WTC11 (cell line): ENCODE results near the gene CAPNS1. TPM values are rescaled to one million over a fixed set of nuclear protein-coding genes. Genes with fewer than 3 reads are reported as not detected.
A peak's percentile ranks its signal among the peaks of the same experiment; 100 is the strongest.

Experiments
- ATAC-seq: fragments of 200-7000 bp; cut with Tn5 transposase; 2 replicates; pipeline ENCODE4 v1.10.0; 2021; ENCODE audit warnings: mild to moderate bottlenecking, moderate library complexity
- CTCF ChIA-PET: fragments of 300-600 bp; sonication (Branson Sonifier 250); formaldehyde crosslinking; loops from one replicate; lab custom pipeline; 2021; ENCODE audit warnings: antibody characterized with exemption; lab: Charles Lee
- POLR2A ChIA-PET: fragments of 350-600 bp; sonication (Branson Sonifier 250); formaldehyde crosslinking; loops from one replicate; lab custom pipeline; 2021; ENCODE audit warnings: antibody characterized with exemption; lab: Charles Lee
- DNase-seq: peaks from one replicate; pipeline ENCODE4 v3.0.0; 2021; ENCODE audit warnings: low spot score
- H3K27ac Mint-ChIP-seq: 2 replicates; pipeline ENCODE4 v1.8.0; 2021; ENCODE audit warnings: mixed read lengths
- H3K27me3 Mint-ChIP-seq: 2 replicates; pipeline ENCODE4 v1.8.0; 2021; ENCODE audit warnings: low read depth, mild to moderate bottlenecking, moderate library complexity, mixed read lengths
- H3K36me3 Mint-ChIP-seq: 2 replicates; pipeline ENCODE4 v1.8.0; 2021; ENCODE audit warnings: mixed read lengths
- H3K4me1 Mint-ChIP-seq: 2 replicates; pipeline ENCODE4 v1.8.0; 2022; ENCODE audit warnings: mixed read lengths
- H3K4me3 Mint-ChIP-seq: 2 replicates; pipeline ENCODE4 v1.8.0; 2021; ENCODE audit warnings: mild to moderate bottlenecking, moderate library complexity, mixed read lengths
- H3K9me3 Mint-ChIP-seq: 2 replicates; pipeline ENCODE4 v1.8.0; 2021; ENCODE audit warnings: mixed read lengths
- ETV6 ChIP-seq: sonication (generic); formaldehyde crosslinking; IDR thresholded peaks from 2 replicates; pipeline ENCODE4 v1.8.1; 2022; ENCODE audit warnings: mild to moderate bottlenecking, missing genetic modification reagents
- GRHL2 ChIP-seq: fragments of 250-450 bp; sonication (Bioruptor Pico); IDR thresholded peaks from 2 replicates; pipeline ENCODE4 v1.8.0; 2022; ENCODE audit warnings: mild to moderate bottlenecking, moderate library complexity; ENCODE audit not compliant: insufficient replicate concordance, severe bottlenecking
- GTF2I ChIP-seq: fragments of 250-450 bp; sonication (Bioruptor Pico); conservative IDR thresholded peaks from 2 replicates; pipeline ENCODE4 v1.4.0; 2021; ENCODE audit warnings: mild to moderate bottlenecking
- NR3C1 ChIP-seq: sonication (generic); formaldehyde crosslinking; conservative IDR thresholded peaks from 2 replicates; pipeline ENCODE4 v1.8.1; 2023; ENCODE audit warnings: low read depth, mild to moderate bottlenecking, missing genetic modification reagents
- OVOL2 ChIP-seq: fragments of 250-450 bp; sonication (Bioruptor Pico); IDR thresholded peaks from 2 replicates; pipeline ENCODE4 v1.9.0; 2021; ENCODE audit warnings: mild to moderate bottlenecking, borderline replicate concordance
- RELA ChIP-seq: sonication (generic); formaldehyde crosslinking; IDR thresholded peaks from 2 replicates; pipeline ENCODE4 v1.8.1; 2022; ENCODE audit warnings: missing genetic modification reagents, mild to moderate bottlenecking, borderline replicate concordance
- SMAD4 ChIP-seq: sonication (generic); formaldehyde crosslinking; IDR thresholded peaks from 2 replicates; pipeline ENCODE4 v1.8.0; 2022; ENCODE audit warnings: mild to moderate bottlenecking, missing genetic modification reagents
- TEAD1 ChIP-seq: sonication (generic); formaldehyde crosslinking; IDR thresholded peaks from 2 replicates; pipeline ENCODE4 v1.8.0; 2022; ENCODE audit warnings: mild to moderate bottlenecking, missing genetic modification reagents
- ZNF396 ChIP-seq: fragments of 250-450 bp; sonication (Bioruptor Pico); IDR thresholded peaks from 2 replicates; pipeline ENCODE4 v1.8.0; 2021; ENCODE audit warnings: mild to moderate bottlenecking, moderate library complexity, borderline replicate concordance
- ZNF423 ChIP-seq: fragments of 250-450 bp; sonication (Bioruptor Pico); IDR thresholded peaks from 2 replicates; pipeline ENCODE4 v2.1.2; 2022; ENCODE audit warnings: mild to moderate bottlenecking, moderate library complexity
- ZNF671 ChIP-seq: fragments of 250-450 bp; sonication (Bioruptor Pico); IDR thresholded peaks from 2 replicates; pipeline ENCODE4 v1.8.0; 2021; ENCODE audit warnings: mild to moderate bottlenecking
- total RNA-seq: library from RNA; stranded (reverse); gene quantifications from 3 replicates; pipeline ENCODE4 v1.2.3, GENCODE V29; 2021
- TF ChIP-seq, protein P1 (sequence below): sonication (generic); formaldehyde crosslinking; IDR thresholded peaks from 2 replicates; pipeline ENCODE4 v1.8.0; 2023; ENCODE audit warnings: missing genetic modification reagents
- TF ChIP-seq, protein P2 (sequence below): sonication (generic); formaldehyde crosslinking; IDR thresholded peaks from 2 replicates; pipeline ENCODE4 v1.8.0; 2022; ENCODE audit warnings: missing genetic modification reagents
- TF ChIP-seq, protein P3 (sequence below): sonication (generic); formaldehyde crosslinking; IDR thresholded peaks from 2 replicates; pipeline ENCODE4 v1.8.1; 2023; ENCODE audit warnings: mild to moderate bottlenecking, missing genetic modification reagents
- TF ChIP-seq, protein P4 (sequence below): sonication (generic); formaldehyde crosslinking; IDR thresholded peaks from 2 replicates; pipeline ENCODE4 v1.8.1; 2022; ENCODE audit warnings: mild to moderate bottlenecking, moderate library complexity, missing genetic modification reagents
- TF ChIP-seq, protein P5 (sequence below): sonication (generic); formaldehyde crosslinking; IDR thresholded peaks from 2 replicates; pipeline ENCODE4 v1.8.1; 2023; ENCODE audit warnings: mild to moderate bottlenecking, missing genetic modification reagents
- TF ChIP-seq, protein P6 (sequence below): sonication (generic); formaldehyde crosslinking; IDR thresholded peaks from 2 replicates; pipeline ENCODE4 v1.8.1; 2023; ENCODE audit warnings: mild to moderate bottlenecking, missing genetic modification reagents, moderate library complexity
- TF ChIP-seq, protein P7 (sequence below): sonication (generic); formaldehyde crosslinking; IDR thresholded peaks from 2 replicates; pipeline ENCODE4 v1.8.0; 2022; ENCODE audit warnings: mild to moderate bottlenecking, missing genetic modification reagents
- TF ChIP-seq, protein P8 (sequence below): sonication (generic); formaldehyde crosslinking; IDR thresholded peaks from 2 replicates; pipeline ENCODE4 v1.8.1; 2022; ENCODE audit warnings: mild to moderate bottlenecking, missing genetic modification reagents, moderate library complexity, borderline replicate concordance

CAPNS1 gene
- total RNA-seq, 1 experiment from 2014 or later, result 358 TPM

DNA sequence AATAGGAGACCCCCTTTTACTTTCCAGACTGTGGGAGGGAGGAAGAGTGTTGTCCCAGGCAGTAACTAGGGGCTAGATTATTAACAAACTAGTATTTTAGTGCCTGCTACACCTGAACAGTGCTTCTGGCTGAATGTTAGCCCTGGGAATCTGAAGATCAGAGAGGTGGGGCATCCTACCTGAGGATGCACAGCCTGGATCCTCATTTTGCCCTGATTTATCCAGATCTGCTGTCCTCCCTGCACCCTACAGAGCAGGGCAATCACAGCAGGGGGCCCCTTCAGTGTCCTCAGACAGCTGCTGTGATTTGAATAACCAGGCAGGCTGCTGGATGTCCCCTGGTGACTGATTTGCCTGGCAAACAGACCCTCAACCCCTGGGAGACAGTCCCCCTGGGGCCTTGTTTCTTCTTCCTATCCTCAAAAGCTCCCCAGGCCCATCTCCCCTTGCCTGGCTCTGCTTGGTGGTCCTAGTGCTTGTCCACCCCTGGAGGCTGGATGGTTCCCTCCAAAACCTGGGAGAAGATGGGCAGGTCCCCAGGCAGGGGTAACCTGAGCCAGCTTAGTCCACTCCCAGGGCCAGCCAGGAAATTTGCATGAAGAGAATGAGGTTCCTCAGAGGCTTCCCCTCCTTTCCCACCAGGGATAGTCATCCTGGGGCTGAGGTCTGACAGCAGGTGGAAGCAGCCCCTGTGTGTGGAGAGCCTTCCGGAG lies 29.2 kb upstream of the CAPNS1 start, which contains the start of gene OVOL3:
OVOL3 (plus strand) TSS at position 657 of the 713 bp plus-strand sequence. CDS start 60 bp downstream, outside the sequence.
- POLR2A ChIA-PET, result interaction anchor here (1.0 to 1.3 kb wide), 2 partner anchors 22 to 57 kb away, joined by 3 to 4 read pairs; partner anchors contain the start of gene THAP8
- Mint-ChIP-seq H3K4me3 (no peak within 1 kb of the TSS), H3K27ac (peak within 1 kb of the TSS; percentile 60), H3K9me3 (no peaks in the 10 kb centered on the region)
- ATAC-seq, result peak; percentile 13
- TF ChIP-seq SMAD4 (CRISPR knock-in tag) (no peak), ETV6 (no peak), ZNF396 (no peak), ZNF423 (CRISPR knock-in tag) (peak; percentile 45; the same call in 1 of the 2 replicates), NR3C1 (CRISPR knock-in tag) (no peak), GTF2I (CRISPR knock-in tag) (0 out of 2 replicates have a peak, but pooled peaks have one; percentile 5), RELA (CRISPR knock-in tag) (no peak), OVOL2 (CRISPR knock-in tag) (no peak)
- TF ChIP-seq, protein P1, sequence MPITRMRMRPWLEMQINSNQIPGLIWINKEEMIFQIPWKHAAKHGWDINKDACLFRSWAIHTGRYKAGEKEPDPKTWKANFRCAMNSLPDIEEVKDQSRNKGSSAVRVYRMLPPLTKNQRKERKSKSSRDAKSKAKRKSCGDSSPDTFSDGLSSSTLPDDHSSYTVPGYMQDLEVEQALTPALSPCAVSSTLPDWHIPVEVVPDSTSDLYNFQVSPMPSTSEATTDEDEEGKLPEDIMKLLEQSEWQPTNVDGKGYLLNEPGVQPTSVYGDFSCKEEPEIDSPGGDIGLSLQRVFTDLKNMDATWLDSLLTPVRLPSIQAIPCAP (CRISPR knock-in tag), result no peak
- TF ChIP-seq, protein P2, sequence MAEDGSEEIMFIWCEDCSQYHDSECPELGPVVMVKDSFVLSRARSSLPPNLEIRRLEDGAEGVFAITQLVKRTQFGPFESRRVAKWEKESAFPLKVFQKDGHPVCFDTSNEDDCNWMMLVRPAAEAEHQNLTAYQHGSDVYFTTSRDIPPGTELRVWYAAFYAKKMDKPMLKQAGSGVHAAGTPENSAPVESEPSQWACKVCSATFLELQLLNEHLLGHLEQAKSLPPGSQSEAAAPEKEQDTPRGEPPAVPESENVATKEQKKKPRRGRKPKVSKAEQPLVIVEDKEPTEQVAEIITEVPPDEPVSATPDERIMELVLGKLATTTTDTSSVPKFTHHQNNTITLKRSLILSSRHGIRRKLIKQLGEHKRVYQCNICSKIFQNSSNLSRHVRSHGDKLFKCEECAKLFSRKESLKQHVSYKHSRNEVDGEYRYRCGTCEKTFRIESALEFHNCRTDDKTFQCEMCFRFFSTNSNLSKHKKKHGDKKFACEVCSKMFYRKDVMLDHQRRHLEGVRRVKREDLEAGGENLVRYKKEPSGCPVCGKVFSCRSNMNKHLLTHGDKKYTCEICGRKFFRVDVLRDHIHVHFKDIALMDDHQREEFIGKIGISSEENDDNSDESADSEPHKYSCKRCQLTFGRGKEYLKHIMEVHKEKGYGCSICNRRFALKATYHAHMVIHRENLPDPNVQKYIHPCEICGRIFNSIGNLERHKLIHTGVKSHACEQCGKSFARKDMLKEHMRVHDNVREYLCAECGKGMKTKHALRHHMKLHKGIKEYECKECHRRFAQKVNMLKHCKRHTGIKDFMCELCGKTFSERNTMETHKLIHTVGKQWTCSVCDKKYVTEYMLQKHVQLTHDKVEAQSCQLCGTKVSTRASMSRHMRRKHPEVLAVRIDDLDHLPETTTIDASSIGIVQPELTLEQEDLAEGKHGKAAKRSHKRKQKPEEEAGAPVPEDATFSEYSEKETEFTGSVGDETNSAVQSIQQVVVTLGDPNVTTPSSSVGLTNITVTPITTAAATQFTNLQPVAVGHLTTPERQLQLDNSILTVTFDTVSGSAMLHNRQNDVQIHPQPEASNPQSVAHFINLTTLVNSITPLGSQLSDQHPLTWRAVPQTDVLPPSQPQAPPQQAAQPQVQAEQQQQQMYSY (CRISPR knock-in tag), result peak; percentile 44; the same call in 1 of the 2 replicates
- TF ChIP-seq, protein P3, sequence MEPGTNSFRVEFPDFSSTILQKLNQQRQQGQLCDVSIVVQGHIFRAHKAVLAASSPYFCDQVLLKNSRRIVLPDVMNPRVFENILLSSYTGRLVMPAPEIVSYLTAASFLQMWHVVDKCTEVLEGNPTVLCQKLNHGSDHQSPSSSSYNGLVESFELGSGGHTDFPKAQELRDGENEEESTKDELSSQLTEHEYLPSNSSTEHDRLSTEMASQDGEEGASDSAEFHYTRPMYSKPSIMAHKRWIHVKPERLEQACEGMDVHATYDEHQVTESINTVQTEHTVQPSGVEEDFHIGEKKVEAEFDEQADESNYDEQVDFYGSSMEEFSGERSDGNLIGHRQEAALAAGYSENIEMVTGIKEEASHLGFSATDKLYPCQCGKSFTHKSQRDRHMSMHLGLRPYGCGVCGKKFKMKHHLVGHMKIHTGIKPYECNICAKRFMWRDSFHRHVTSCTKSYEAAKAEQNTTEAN, result no peak
- TF ChIP-seq, protein P4, sequence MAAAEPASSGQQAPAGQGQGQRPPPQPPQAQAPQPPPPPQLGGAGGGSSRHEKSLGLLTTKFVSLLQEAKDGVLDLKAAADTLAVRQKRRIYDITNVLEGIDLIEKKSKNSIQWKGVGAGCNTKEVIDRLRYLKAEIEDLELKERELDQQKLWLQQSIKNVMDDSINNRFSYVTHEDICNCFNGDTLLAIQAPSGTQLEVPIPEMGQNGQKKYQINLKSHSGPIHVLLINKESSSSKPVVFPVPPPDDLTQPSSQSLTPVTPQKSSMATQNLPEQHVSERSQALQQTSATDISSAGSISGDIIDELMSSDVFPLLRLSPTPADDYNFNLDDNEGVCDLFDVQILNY, result no peak
- TF ChIP-seq, protein P5, sequence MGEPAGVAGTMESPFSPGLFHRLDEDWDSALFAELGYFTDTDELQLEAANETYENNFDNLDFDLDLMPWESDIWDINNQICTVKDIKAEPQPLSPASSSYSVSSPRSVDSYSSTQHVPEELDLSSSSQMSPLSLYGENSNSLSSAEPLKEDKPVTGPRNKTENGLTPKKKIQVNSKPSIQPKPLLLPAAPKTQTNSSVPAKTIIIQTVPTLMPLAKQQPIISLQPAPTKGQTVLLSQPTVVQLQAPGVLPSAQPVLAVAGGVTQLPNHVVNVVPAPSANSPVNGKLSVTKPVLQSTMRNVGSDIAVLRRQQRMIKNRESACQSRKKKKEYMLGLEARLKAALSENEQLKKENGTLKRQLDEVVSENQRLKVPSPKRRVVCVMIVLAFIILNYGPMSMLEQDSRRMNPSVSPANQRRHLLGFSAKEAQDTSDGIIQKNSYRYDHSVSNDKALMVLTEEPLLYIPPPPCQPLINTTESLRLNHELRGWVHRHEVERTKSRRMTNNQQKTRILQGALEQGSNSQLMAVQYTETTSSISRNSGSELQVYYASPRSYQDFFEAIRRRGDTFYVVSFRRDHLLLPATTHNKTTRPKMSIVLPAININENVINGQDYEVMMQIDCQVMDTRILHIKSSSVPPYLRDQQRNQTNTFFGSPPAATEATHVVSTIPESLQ (CRISPR knock-in tag), result no peak
- TF ChIP-seq, all 79 proteins: peak for 3
- H3K27me3 Mint-ChIP-seq, result peaks cover 3% of the 10 kb centered on the region
- peak; percentile 69 for DNase-seq
- H3K4me1 Mint-ChIP-seq, result peaks cover 25% of the 10 kb centered on the region
- CTCF ChIA-PET, result interaction anchor here (0.6 to 1.8 kb wide), 3 partner anchors 18 to 970 kb away, joined by 3 to 9 read pairs (median 4); no protein-coding TSS in a partner anchor
- H3K36me3 Mint-ChIP-seq, result peaks cover 8% of the 10 kb centered on the region

DNA sequence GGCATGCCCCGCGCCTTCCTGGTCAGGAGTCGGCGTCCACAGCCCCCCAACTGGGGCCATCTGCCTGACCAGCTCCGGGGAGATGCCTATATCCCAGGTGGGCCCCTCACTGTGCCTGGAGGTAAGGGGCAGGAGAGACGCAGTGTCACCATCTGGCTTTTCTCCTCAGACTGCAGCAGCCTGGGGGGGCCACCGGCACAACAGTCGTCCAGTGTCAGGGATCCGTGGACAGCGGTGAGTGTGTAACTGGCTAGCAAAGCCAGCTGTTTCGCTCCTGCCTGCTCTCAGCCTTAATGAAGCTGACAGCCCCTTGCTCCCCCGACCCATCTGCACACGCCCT lies 28.7 kb upstream of the CAPNS1 start:
- Mint-ChIP-seq H3K27me3 (peaks cover 3% of the 10 kb centered on the region), H3K4me3 (no peak overlapping the region), H3K27ac (peak overlapping the region; percentile 21), H3K4me1 (peaks cover 29% of the 10 kb centered on the region), H3K36me3 (peaks cover 9% of the 10 kb centered on the region), H3K9me3 (no peaks in the 10 kb centered on the region)
- ChIA-PET POLR2A (interaction anchor here (1.0 kb wide), 1 partner anchor 22 kb away, joined by 3 read pairs; no protein-coding TSS in a partner anchor), CTCF (interaction anchor here (1.6 to 1.8 kb wide), 2 partner anchors 17 to 327 kb away, joined by 3 to 9 read pairs; no protein-coding TSS in a partner anchor)
- ATAC-seq (no peak), DNase-seq (no peak)
- no peak for TF ChIP-seq GRHL2 (CRISPR knock-in tag)
- 0 out of 2 replicates have a peak, but pooled peaks have one; percentile 5 for TF ChIP-seq ZNF423 (CRISPR knock-in tag)
- no peak for TF ChIP-seq TEAD1 (CRISPR knock-in tag)
- TF ChIP-seq, protein P6, sequence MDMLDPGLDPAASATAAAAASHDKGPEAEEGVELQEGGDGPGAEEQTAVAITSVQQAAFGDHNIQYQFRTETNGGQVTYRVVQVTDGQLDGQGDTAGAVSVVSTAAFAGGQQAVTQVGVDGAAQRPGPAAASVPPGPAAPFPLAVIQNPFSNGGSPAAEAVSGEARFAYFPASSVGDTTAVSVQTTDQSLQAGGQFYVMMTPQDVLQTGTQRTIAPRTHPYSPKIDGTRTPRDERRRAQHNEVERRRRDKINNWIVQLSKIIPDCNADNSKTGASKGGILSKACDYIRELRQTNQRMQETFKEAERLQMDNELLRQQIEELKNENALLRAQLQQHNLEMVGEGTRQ (CRISPR knock-in tag), result no peak
- TF ChIP-seq, protein P7, sequence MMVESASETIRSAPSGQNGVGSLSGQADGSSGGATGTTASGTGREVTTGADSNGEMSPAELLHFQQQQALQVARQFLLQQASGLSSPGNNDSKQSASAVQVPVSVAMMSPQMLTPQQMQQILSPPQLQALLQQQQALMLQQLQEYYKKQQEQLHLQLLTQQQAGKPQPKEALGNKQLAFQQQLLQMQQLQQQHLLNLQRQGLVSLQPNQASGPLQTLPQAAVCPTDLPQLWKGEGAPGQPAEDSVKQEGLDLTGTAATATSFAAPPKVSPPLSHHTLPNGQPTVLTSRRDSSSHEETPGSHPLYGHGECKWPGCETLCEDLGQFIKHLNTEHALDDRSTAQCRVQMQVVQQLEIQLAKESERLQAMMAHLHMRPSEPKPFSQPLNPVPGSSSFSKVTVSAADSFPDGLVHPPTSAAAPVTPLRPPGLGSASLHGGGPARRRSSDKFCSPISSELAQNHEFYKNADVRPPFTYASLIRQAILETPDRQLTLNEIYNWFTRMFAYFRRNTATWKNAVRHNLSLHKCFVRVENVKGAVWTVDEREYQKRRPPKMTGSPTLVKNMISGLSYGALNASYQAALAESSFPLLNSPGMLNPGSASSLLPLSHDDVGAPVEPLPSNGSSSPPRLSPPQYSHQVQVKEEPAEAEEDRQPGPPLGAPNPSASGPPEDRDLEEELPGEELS (CRISPR knock-in tag), result peak; percentile 44; the same call in 1 of the 2 replicates
- no peak for TF ChIP-seq ZNF671 (CRISPR knock-in tag)
- TF ChIP-seq, protein P8, sequence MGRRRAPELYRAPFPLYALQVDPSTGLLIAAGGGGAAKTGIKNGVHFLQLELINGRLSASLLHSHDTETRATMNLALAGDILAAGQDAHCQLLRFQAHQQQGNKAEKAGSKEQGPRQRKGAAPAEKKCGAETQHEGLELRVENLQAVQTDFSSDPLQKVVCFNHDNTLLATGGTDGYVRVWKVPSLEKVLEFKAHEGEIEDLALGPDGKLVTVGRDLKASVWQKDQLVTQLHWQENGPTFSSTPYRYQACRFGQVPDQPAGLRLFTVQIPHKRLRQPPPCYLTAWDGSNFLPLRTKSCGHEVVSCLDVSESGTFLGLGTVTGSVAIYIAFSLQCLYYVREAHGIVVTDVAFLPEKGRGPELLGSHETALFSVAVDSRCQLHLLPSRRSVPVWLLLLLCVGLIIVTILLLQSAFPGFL (CRISPR knock-in tag), result no peak
- no peak for TF ChIP-seq RELA (CRISPR knock-in tag)
